ENCODE data around the gene CLCN2. TPM values are rescaled to one million over a fixed set of nuclear protein-coding genes. Genes with fewer than 3 reads are reported as not detected.
A peak's percentile ranks its signal among the peaks of the same experiment; 100 is the strongest.

The CLCN2 gene
- total RNA-seq, 1 experiment from 2014 or later = 22.6 TPM

GRCh38 chr3:184298759-184299487 lies 62.5 kb downstream of the CLCN2 start, which contains the start of gene PSMD2 (continued):
- 0 out of 2 replicates have a peak, but pooled peaks have one; percentile 33 for TF ChIP-seq ZNF138 (CRISPR knock-in tag; conservative IDR thresholded peaks at IDR 0.05)

DNA sequence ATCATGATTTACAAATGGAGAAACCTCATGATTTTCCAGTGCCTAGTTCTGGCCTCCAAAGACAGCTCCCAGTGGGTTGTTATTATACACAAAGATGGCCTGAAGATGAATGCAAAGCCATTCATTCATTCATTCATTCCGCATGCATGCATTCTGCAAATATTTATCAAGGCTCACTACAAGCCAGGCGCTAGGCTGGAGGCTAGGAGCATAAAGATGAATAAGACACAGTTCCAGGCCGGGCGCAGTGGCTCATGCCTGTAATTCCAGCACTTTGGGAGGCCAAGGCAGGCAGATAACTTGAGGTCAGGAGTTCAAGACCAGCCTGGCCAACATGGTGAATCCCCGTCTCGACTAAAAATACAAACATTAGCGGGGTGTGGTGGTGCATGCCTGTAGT lies 64.8 kb downstream of the CLCN2 start:
- ChIA-PET CTCF (interaction anchor here (0.7 kb wide), 1 partner anchor 1315 kb away, joined by 3 read pairs; no protein-coding TSS in a partner anchor), POLR2A (interaction anchor here (0.6 kb wide), 1 partner anchor 407 kb away, joined by 4 read pairs; no protein-coding TSS in a partner anchor)
- peaks cover 12% of the 10 kb centered on the region for H3K4me1 Mint-ChIP-seq
- H3K9me3 Mint-ChIP-seq = no peaks in the 10 kb centered on the region
- DNase-seq (ENCODE audit: low spot score) (no peak), ATAC-seq (no peak)
- H3K4me3 Mint-ChIP-seq = no peak overlapping the region
- H3K27ac Mint-ChIP-seq = no peak overlapping the region
- TF ChIP-seq TEAD4 (CRISPR knock-in tag; IDR thresholded peaks at IDR 0.05) (no peak), TCF7 (CRISPR knock-in tag; IDR thresholded peaks at IDR 0.05; ENCODE audit: low read depth) (no peak), FOXK1 (CRISPR knock-in tag; IDR thresholded peaks at IDR 0.05) (no peak), SOX15 (CRISPR knock-in tag; IDR thresholded peaks at IDR 0.05) (no peak), STAT6 (CRISPR knock-in tag; conservative IDR thresholded peaks at IDR 0.05; ENCODE audit: low read depth) (no peak), ZSCAN18 (CRISPR knock-in tag; IDR thresholded peaks at IDR 0.05) (no peak)
- TF ChIP-seq, protein P1, sequence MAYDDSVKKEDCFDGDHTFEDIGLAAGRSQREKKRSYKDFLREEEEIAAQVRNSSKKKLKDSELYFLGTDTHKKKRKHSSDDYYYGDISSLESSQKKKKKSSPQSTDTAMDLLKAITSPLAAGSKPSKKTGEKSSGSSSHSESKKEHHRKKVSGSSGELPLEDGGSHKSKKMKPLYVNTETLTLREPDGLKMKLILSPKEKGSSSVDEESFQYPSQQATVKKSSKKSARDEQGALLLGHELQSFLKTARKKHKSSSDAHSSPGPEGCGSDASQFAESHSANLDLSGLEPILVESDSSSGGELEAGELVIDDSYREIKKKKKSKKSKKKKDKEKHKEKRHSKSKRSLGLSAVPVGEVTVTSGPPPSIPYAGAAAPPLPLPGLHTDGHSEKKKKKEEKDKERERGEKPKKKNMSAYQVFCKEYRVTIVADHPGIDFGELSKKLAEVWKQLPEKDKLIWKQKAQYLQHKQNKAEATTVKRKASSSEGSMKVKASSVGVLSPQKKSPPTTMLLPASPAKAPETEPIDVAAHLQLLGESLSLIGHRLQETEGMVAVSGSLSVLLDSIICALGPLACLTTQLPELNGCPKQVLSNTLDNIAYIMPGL (CRISPR knock-in tag; IDR thresholded peaks at IDR 0.05) = no peak
- TF ChIP-seq, protein P2, sequence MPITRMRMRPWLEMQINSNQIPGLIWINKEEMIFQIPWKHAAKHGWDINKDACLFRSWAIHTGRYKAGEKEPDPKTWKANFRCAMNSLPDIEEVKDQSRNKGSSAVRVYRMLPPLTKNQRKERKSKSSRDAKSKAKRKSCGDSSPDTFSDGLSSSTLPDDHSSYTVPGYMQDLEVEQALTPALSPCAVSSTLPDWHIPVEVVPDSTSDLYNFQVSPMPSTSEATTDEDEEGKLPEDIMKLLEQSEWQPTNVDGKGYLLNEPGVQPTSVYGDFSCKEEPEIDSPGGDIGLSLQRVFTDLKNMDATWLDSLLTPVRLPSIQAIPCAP (CRISPR knock-in tag; IDR thresholded peaks at IDR 0.05) = no peak
- TF ChIP-seq, protein P3, sequence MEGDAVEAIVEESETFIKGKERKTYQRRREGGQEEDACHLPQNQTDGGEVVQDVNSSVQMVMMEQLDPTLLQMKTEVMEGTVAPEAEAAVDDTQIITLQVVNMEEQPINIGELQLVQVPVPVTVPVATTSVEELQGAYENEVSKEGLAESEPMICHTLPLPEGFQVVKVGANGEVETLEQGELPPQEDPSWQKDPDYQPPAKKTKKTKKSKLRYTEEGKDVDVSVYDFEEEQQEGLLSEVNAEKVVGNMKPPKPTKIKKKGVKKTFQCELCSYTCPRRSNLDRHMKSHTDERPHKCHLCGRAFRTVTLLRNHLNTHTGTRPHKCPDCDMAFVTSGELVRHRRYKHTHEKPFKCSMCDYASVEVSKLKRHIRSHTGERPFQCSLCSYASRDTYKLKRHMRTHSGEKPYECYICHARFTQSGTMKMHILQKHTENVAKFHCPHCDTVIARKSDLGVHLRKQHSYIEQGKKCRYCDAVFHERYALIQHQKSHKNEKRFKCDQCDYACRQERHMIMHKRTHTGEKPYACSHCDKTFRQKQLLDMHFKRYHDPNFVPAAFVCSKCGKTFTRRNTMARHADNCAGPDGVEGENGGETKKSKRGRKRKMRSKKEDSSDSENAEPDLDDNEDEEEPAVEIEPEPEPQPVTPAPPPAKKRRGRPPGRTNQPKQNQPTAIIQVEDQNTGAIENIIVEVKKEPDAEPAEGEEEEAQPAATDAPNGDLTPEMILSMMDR (IDR thresholded peaks at IDR 0.05) = no peak
- H3K36me3 Mint-ChIP-seq = peaks cover 19% of the 10 kb centered on the region
- H3K27me3 Mint-ChIP-seq (ENCODE audit: low read depth) = peaks cover 5% of the 10 kb centered on the region; the same call in 1 of the 2 replicates

Other genes starting within 250 kb of the CLCN2 start
- gene EIF2B5, start 226.2 kb downstream of the CLCN2 start, total RNA-seq (2021) = 36.6 to 42.3 TPM (median 38.0 TPM) in 3 replicates
- gene DVL3, start 206.2 kb downstream of the CLCN2 start, total RNA-seq (2021) = 64.5 to 76.2 TPM (median 66.5 TPM) in 3 replicates
- 370 to 399 TPM (median 383 TPM) in 3 replicates for gene AP2M1, start 186.8 kb downstream of the CLCN2 start, total RNA-seq (2021)
- gene ABCF3, start 175.4 kb downstream of the CLCN2 start, total RNA-seq (2021) = 49.7 to 63.6 TPM (median 50.0 TPM) in 3 replicates
- 0.44 to 0.57 TPM (median 0.55 TPM) in 3 replicates for gene VWA5B2, start 132.0 kb downstream of the CLCN2 start, total RNA-seq (2021)
- gene ALG3, start 112.6 kb downstream of the CLCN2 start, total RNA-seq (2021) = 57.3 to 60.0 TPM (median 58.7 TPM) in 3 replicates
- gene EEF1AKMT4, start 111.9 kb downstream of the CLCN2 start, total RNA-seq (2021) = 11.3 to 11.8 TPM (median 11.4 TPM) in 3 replicates
- 10.5 to 13.1 TPM (median 11.5 TPM) in 3 replicates for gene CAMK2N2, start 100.1 kb downstream of the CLCN2 start, total RNA-seq (2021)
- gene ECE2, start 85.6 kb downstream of the CLCN2 start, total RNA-seq (2021) = 0.46 to 1.2 TPM (median 0.64 TPM) in 3 replicates
- 303 to 359 TPM (median 320 TPM) in 3 replicates for gene PSMD2, start 62.4 kb downstream of the CLCN2 start, total RNA-seq (2021)
- gene EIF4G1, start 47.0 kb downstream of the CLCN2 start, total RNA-seq (2021) = 411 to 557 TPM (median 439 TPM) in 3 replicates
- gene FAM131A, start 24.0 kb downstream of the CLCN2 start, total RNA-seq (2021) = 20.3 to 23.0 TPM (median 20.4 TPM) in 3 replicates
- 117 to 133 TPM (median 118 TPM) in 3 replicates for gene POLR2H, start 105 bp upstream of the CLCN2 start, total RNA-seq (2021)
- 0.55 to 1.4 TPM (median 1.0 TPM) in 3 replicates for gene THPO, start 16.6 kb upstream of the CLCN2 start, total RNA-seq (2021)
- gene CHRD, start 18.4 kb upstream of the CLCN2 start, total RNA-seq (2021) = 1.3 to 2.7 TPM (median 1.8 TPM) in 3 replicates
- 5.3 to 11.4 TPM (median 6.3 TPM) in 3 replicates for gene EPHB3, start 200.2 kb upstream of the CLCN2 start, total RNA-seq (2021)